ENCODE results near the gene SUMO3. TPM values are rescaled to one million over a fixed set of nuclear protein-coding genes. Genes with fewer than 3 reads are reported as not detected.

The SUMO3 gene
- total RNA-seq, 2 donors from 2014 or later = 59.7 to 74.1 TPM

GRCh38 chr21:44780767-44781459 is 36.9 kb downstream of the SUMO3 start:
- Histone ChIP-seq H3K4me3 (no peak overlapping the region), H3K9me3 (no peaks in the 10 kb centered on the region), H3K27me3 (no peaks in the 10 kb centered on the region), H3K36me3 (peaks cover 11% of the 10 kb centered on the region), H3K27ac (no peak overlapping the region), H3K4me1 (peaks cover 0 to 31% of the 10 kb centered on the region in 2 donors)
- TF ChIP-seq CTCF (IDR thresholded peaks at IDR 0.05) = no peak
- DNase-seq (ENCODE audit: low spot score) = peak; percentile 4

GRCh38 chr21:44780137-44780502 is 37.7 kb downstream of the SUMO3 start:
- no peaks in the 10 kb centered on the region for H3K27me3 ChIP-seq
- peaks cover 19% of the 10 kb centered on the region for H3K36me3 ChIP-seq
- no peak overlapping the region for H3K4me3 ChIP-seq
- no peak for DNase-seq (ENCODE audit: low spot score)
- H3K9me3 ChIP-seq = no peaks in the 10 kb centered on the region
- H3K4me1 ChIP-seq = peaks cover 0 to 25% of the 10 kb centered on the region in 2 donors
- no peak for TF ChIP-seq CTCF (IDR thresholded peaks at IDR 0.05)
- no peak overlapping the region for H3K27ac ChIP-seq

- Histone ChIP-seq H3K4me1 (peaks cover 0 to 25% of the 10 kb centered on the region in 2 donors), H3K4me3 (no peak overlapping the region), H3K9me3 (no peaks in the 10 kb centered on the region), H3K27ac (no peak overlapping the region), H3K27me3 (no peaks in the 10 kb centered on the region), H3K36me3 (peaks cover 24% of the 10 kb centered on the region)
- DNase-seq (ENCODE audit: low spot score) = peak; percentile 44
- TF ChIP-seq CTCF (IDR thresholded peaks at IDR 0.05) = no peak
Observed at GRCh38 chr21:44779417-44780136, 38.3 kb downstream of the SUMO3 start.

GRCh38 chr21:44778983-44779382 is 38.9 kb downstream of the SUMO3 start:
- peak; percentile 21 for DNase-seq (ENCODE audit: low spot score)
- H3K27me3 ChIP-seq = no peaks in the 10 kb centered on the region
- peaks cover 27% of the 10 kb centered on the region for H3K36me3 ChIP-seq
- H3K4me1 ChIP-seq = peaks cover 0 to 25% of the 10 kb centered on the region in 2 donors
- no peak overlapping the region for H3K4me3 ChIP-seq
- no peak for TF ChIP-seq CTCF (IDR thresholded peaks at IDR 0.05)
- H3K27ac ChIP-seq = no peak overlapping the region
- no peaks in the 10 kb centered on the region for H3K9me3 ChIP-seq

- Histone ChIP-seq H3K9me3 (no peaks in the 10 kb centered on the region), H3K4me3 (no peak overlapping the region), H3K27ac (no peak overlapping the region), H3K27me3 (no peaks in the 10 kb centered on the region), H3K36me3 (peaks cover 29% of the 10 kb centered on the region), H3K4me1 (peaks cover 0 to 25% of the 10 kb centered on the region in 2 donors)
- no peak for DNase-seq (ENCODE audit: low spot score)
- no peak for TF ChIP-seq CTCF (IDR thresholded peaks at IDR 0.05)
Observed at GRCh38 chr21:44778499-44778911, 39.4 kb downstream of the SUMO3 start.
